Fibroblast of lung (primary cell): ENCODE data around the gene DGKG.

ENCODE experiments used
- CTCF ChIP-seq, 2 donors: IDR thresholded peaks in 1 of 2; conservative IDR thresholded peaks in 1 of 2; 1 replicate in 1 of 2; 2 replicates in 1 of 2; pipeline ENCODE4 v1.5.1; 2011 to 2012; ENCODE audit warnings: low read length in 2 of 2, control low read depth in 1 of 2, inconsistent platforms in 1 of 2, low read depth in 1 of 2, mild to moderate bottlenecking in 1 of 2
- EZH2 ChIP-seq: IDR thresholded peaks from 2 replicates; pipeline ENCODE4 v1.5.1; 2012; ENCODE audit warnings: low read length, control low read depth, mild to moderate bottlenecking; ENCODE audit errors: missing control alignments

- TF ChIP-seq CTCF (conservative IDR thresholded peaks at IDR 0.05 in 1 of 2, IDR thresholded peaks at IDR 0.05 in 1 of 2; ENCODE audit: low read depth in 1 of 2, low read length in 2 of 2) (no peak), EZH2 (no peak)
These were observed 152.0 kb downstream of the DGKG start for GRCh38 chr3:186209810-186210752.
